H1 (cell line): ENCODE data around the gene LYPD6B.

Source experiments
- ATF3 ChIP-seq: IDR thresholded peaks from 2 replicates; pipeline ENCODE4 v1.6.1; 2011; ENCODE audit warnings: low read depth, mild to moderate bottlenecking, low read length; ENCODE audit not compliant: insufficient read depth
- BCL11A ChIP-seq, 2 experiments: IDR thresholded peaks; one replicate each; pipeline ENCODE4 v1.6.1; 2011; ENCODE audit warnings: low read depth in 2 of 2, low read length in 2 of 2, mild to moderate bottlenecking in 2 of 2
- CEBPB ChIP-seq: IDR thresholded peaks from 2 replicates; pipeline ENCODE4 v1.6.1; 2012; ENCODE audit warnings: low read depth, low read length
- CREB1 ChIP-seq: IDR thresholded peaks from 2 replicates; pipeline ENCODE4 v1.6.1; 2012; ENCODE audit warnings: inconsistent platforms
- POLR2A ChIP-seq, 2 experiments: IDR thresholded peaks; 1 replicate in 1 of 2; 2 replicates in 1 of 2; pipeline ENCODE4 v1.6.1; 2011; ENCODE audit warnings: low read depth in 2 of 2, low read length in 2 of 2, mild to moderate bottlenecking in 2 of 2; ENCODE audit errors: control extremely low read depth in 1 of 2
- RAD21 ChIP-seq, 2 experiments: IDR thresholded peaks in 1 of 2; conservative IDR thresholded peaks in 1 of 2; 2 replicates each; pipeline ENCODE4 v1.6.1; 2011; ENCODE audit warnings: low read depth in 2 of 2, low read length in 2 of 2, improper control_type of control experiment in 1 of 2, inconsistent platforms in 1 of 2, mild to moderate bottlenecking in 1 of 2, moderate library complexity in 1 of 2
- SP2 ChIP-seq: IDR thresholded peaks from 2 replicates; pipeline ENCODE4 v1.6.1; 2012; ENCODE audit warnings: mild to moderate bottlenecking, low read length, inconsistent platforms
- SUZ12 ChIP-seq: fragments of 200-600 bp; sonication (generic); IDR thresholded peaks from 2 replicates; pipeline ENCODE4 v1.6.1; 2012; ENCODE audit warnings: mild to moderate bottlenecking, inconsistent platforms, low read length, moderate library complexity, mixed read lengths
- TBP ChIP-seq: IDR thresholded peaks from 2 replicates; pipeline ENCODE4 v1.6.1; 2011; ENCODE audit warnings: low read depth, low read length, improper control_type of control experiment
- TEAD4 ChIP-seq: IDR thresholded peaks from 2 replicates; pipeline ENCODE4 v1.6.1; 2012; ENCODE audit warnings: low read depth, low read length, inconsistent platforms, mixed read lengths
- TF ChIP-seq, protein P1 (sequence below), 3 experiments: IDR thresholded peaks; 1 replicate in 2 of 3; 2 replicates in 1 of 3; pipeline versions ENCODE4 v1.5.1 to v1.6.1; 2011; ENCODE audit warnings: low read length in 3 of 3, mild to moderate bottlenecking in 3 of 3, inconsistent platforms in 2 of 3, low read depth in 1 of 3, moderate library complexity in 1 of 3; ENCODE audit not compliant: insufficient read depth in 1 of 3; ENCODE audit errors: control extremely low read depth in 1 of 3

DNA sequence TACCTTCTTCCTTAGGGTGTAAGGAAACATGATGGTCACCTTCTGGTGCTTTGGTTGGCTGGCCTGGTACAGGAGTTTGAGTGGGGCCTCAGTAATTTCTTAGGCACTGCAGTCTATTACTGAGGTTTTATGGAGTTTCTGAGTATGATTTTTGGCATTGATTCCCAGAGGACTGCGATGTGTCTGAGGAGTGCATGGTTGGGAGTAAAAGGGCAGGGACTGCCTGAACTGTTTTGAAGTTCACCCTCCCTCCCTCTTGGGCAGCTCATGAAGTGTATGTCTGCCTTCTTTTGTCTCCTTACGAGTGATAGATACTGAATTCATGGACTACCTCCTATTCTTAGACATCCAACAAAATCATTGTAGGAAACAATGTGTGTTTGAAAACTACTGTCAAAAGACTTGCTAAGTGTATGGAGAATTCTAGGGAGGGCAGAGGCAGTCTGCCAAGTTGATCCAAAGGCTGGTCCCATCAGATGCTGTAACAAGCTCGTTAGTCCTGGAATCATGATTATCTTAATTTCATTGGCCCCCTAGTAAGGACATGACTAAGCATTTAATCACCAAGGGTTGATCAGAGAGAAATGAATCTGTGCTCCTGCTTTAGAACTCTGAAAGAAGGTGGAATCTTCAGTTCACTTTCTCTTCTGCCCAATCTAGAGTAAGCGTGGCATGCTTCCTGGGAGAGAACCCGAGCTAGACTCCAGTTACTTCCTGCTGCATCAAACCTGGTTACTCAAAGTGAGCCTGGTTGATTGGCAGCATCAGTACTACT lies 26.5 kb downstream of the LYPD6B start:
- TF ChIP-seq, protein P1, sequence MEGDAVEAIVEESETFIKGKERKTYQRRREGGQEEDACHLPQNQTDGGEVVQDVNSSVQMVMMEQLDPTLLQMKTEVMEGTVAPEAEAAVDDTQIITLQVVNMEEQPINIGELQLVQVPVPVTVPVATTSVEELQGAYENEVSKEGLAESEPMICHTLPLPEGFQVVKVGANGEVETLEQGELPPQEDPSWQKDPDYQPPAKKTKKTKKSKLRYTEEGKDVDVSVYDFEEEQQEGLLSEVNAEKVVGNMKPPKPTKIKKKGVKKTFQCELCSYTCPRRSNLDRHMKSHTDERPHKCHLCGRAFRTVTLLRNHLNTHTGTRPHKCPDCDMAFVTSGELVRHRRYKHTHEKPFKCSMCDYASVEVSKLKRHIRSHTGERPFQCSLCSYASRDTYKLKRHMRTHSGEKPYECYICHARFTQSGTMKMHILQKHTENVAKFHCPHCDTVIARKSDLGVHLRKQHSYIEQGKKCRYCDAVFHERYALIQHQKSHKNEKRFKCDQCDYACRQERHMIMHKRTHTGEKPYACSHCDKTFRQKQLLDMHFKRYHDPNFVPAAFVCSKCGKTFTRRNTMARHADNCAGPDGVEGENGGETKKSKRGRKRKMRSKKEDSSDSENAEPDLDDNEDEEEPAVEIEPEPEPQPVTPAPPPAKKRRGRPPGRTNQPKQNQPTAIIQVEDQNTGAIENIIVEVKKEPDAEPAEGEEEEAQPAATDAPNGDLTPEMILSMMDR (IDR thresholded peaks at IDR 0.05; ENCODE audit: control extremely low read depth in 1 of 3, insufficient read depth in 1 of 3, low read depth in 1 of 3, low read length in 3 of 3) = no peak
- TF ChIP-seq SP2 = no peak
- no peak for TF ChIP-seq POLR2A (IDR thresholded peaks at IDR 0.05; ENCODE audit: control extremely low read depth in 1 of 2, low read depth in 2 of 2, low read length in 2 of 2)
- no peak for TF ChIP-seq CREB1
- no peak for TF ChIP-seq TBP
- TF ChIP-seq SUZ12 = no peak
- TF ChIP-seq TEAD4 = no peak
- TF ChIP-seq BCL11A (IDR thresholded peaks at IDR 0.05; ENCODE audit: low read depth in 2 of 2, low read length in 2 of 2) = no peak
- TF ChIP-seq RAD21 (IDR thresholded peaks at IDR 0.05 in 1 of 2, conservative IDR thresholded peaks at IDR 0.05 in 1 of 2; ENCODE audit: low read depth in 2 of 2, low read length in 2 of 2) = no peak
- TF ChIP-seq ATF3 = no peak
- no peak for TF ChIP-seq CEBPB
